Activated B cell treated with CpG ODN at 0.5 μM for 24 hours (primary cell): ENCODE measurements around the gene MTM1. TPM values are rescaled to one million over a fixed set of nuclear protein-coding genes. Genes with fewer than 3 reads are reported as not detected.

Experiments
- ATAC-seq: fragments of 200-7000 bp; cut with Tn5 transposase; one replicate; pipeline ENCODE4 v1.10.0; 2021; ENCODE audit warnings: low read depth, mild to moderate bottlenecking, moderate library complexity
- CTCF ChIA-PET: fragments of 350-600 bp; sonication (Branson Sonifier 250); formaldehyde crosslinking; loops from one replicate; lab custom pipeline; 2021; ENCODE audit warnings: antibody characterized with exemption; lab: Charles Lee
- POLR2A ChIA-PET: fragments of 350-600 bp; sonication (Branson Sonifier 250); formaldehyde crosslinking; loops from one replicate; lab custom pipeline; 2021; ENCODE audit warnings: antibody characterized with exemption; lab: Charles Lee
- DNase-seq: peaks from one replicate; pipeline ENCODE4 v3.0.0; 2022
- H3K27ac Mint-ChIP-seq: one replicate; pipeline ENCODE4 v1.8.0; 2020; ENCODE audit warnings: mixed read lengths
- H3K27me3 Mint-ChIP-seq: one replicate; pipeline ENCODE4 v1.8.0; 2021; ENCODE audit warnings: mixed read lengths
- H3K36me3 Mint-ChIP-seq: one replicate; pipeline ENCODE4 v1.8.0; 2021; ENCODE audit warnings: low read depth, mixed read lengths
- H3K4me1 Mint-ChIP-seq: one replicate; pipeline ENCODE4 v1.8.0; 2021; ENCODE audit warnings: mixed read lengths
- H3K4me3 Mint-ChIP-seq: one replicate; pipeline ENCODE4 v1.8.0; 2020; ENCODE audit warnings: mild to moderate bottlenecking, mixed read lengths
- H3K9me3 Mint-ChIP-seq: one replicate; pipeline ENCODE4 v1.8.0; 2020; ENCODE audit warnings: mixed read lengths
- CTCF ChIP-seq: fragments of 200-600 bp; IDR thresholded peaks from one replicate; pipeline ENCODE4 v1.8.0; 2022; ENCODE audit warnings: antibody characterized with exemption, mild to moderate bottlenecking
- intact Hi-C: fragments of 100-400 bp; cut with micrococcal nuclease; formaldehyde crosslinking; loops from one replicate; pipeline ENCODE4 v1.15.1; 2024
- total RNA-seq: library from RNA; stranded (reverse); gene quantifications from 2 replicates; pipeline ENCODE4 v1.2.3, GENCODE V29; 2022

MTM1 gene
- total RNA-seq, 1 donor from 2014 or later = 24.4 TPM

DNA sequence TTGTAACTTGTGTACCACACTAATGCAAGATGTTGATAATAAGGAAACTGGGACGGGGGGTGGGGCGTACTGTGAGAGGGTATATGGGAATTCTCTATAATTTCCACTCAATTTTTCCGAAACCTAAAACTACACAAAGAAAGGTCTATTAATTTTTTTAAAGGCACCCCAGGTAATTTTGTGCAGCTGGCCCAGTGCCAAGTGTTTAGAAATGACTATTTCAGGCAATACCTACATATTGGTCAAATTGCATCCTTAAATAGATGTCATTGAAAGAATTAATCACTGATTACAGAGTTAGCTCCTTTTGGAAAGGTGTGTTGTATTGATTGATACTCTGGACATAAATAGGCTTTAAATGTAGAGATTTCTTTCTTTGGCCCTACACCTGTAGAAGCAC, 114.7 kb downstream of the MTM1 start:
- DNase-seq = no peak
- intact Hi-C loops = loop anchor here (1.0 to 2.0 kb wide), 2 partner anchors 14 to 33 kb away; no protein-coding TSS in a partner anchor
- Mint-ChIP-seq H3K9me3 (no peaks in the 10 kb centered on the region), H3K4me3 (no peak overlapping the region), H3K4me1 (peaks cover 2% of the 10 kb centered on the region), H3K36me3 (no peaks in the 10 kb centered on the region), H3K27ac (no peak overlapping the region), H3K27me3 (no peaks in the 10 kb centered on the region)
- no peak for TF ChIP-seq CTCF
- ChIA-PET CTCF (interaction anchor here (0.7 to 2.3 kb wide), 10 partner anchors 11 to 139 kb away, joined by 3 to 36 read pairs (median 6); partner anchors contain the start of gene MTMR1), POLR2A (interaction anchor here (1.2 kb wide), 1 partner anchor 10 kb away, joined by 8 read pairs; the partner anchor contains the start of gene MTMR1)
- no peak for ATAC-seq

- no peaks in the 10 kb centered on the region for H3K9me3 Mint-ChIP-seq
- H3K36me3 Mint-ChIP-seq = no peaks in the 10 kb centered on the region
- TF ChIP-seq CTCF = no peak
- ChIA-PET POLR2A (interaction anchor here (1.2 kb wide), 1 partner anchor 9 kb away, joined by 8 read pairs; the partner anchor contains the start of gene MTMR1), CTCF (interaction anchor here (0.7 to 2.3 kb wide), 10 partner anchors 11 to 139 kb away, joined by 3 to 36 read pairs (median 6); partner anchors contain the start of gene MTMR1)
- no peak overlapping the region for H3K4me3 Mint-ChIP-seq
- intact Hi-C loops = loop anchor here (1.0 to 2.0 kb wide), 2 partner anchors 13 to 33 kb away; no protein-coding TSS in a partner anchor
- ATAC-seq (peak; percentile 18), DNase-seq (no peak)
- H3K27me3 Mint-ChIP-seq = no peaks in the 10 kb centered on the region
- H3K27ac Mint-ChIP-seq = no peak overlapping the region
- H3K4me1 Mint-ChIP-seq = peaks cover 7% of the 10 kb centered on the region
Observed at GRCh38 chrX:150683536-150684146, 115.2 kb downstream of the MTM1 start.

GRCh38 chrX:150688911-150689451, 120.6 kb downstream of the MTM1 start:
- ChIA-PET CTCF (no interaction called here), POLR2A (interaction anchor here (1.0 kb wide), 1 partner anchor 27 kb away, joined by 3 read pairs; no protein-coding TSS in a partner anchor)
- Mint-ChIP-seq H3K4me1 (peaks cover 30% of the 10 kb centered on the region), H3K9me3 (no peaks in the 10 kb centered on the region), H3K27me3 (no peaks in the 10 kb centered on the region), H3K27ac (no peak overlapping the region), H3K36me3 (no peaks in the 10 kb centered on the region), H3K4me3 (no peak overlapping the region)
- TF ChIP-seq CTCF = no peak
- intact Hi-C loops = no loop called here
- ATAC-seq (no peak), DNase-seq (no peak)

DNA sequence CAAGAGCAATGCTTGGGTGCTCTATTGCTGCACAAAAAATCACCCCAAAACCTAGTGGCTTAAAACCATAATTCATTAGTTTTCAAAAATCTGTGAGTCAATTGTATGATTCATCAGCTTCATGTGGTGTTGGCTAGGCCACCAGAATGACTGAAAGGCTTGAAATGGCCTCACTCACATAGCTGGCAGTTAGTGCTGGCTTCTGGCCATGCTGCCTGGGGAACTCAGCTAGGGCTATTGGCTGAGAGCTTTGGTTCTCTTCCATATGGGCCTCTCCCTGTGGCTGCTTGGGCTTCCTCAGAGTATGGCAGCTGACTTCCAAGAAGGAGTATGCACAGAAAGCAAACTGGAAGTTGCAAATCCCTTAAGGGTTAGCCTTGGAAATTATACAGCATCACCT, 121.7 kb downstream of the MTM1 start:
- POLR2A ChIA-PET = interaction anchor here (1.0 kb wide), 1 partner anchor 25 kb away, joined by 3 read pairs; no protein-coding TSS in a partner anchor

More for the DNA sequence above, 121.7 kb downstream of the MTM1 start:
- H3K4me3 Mint-ChIP-seq = no peak overlapping the region
- no peaks in the 10 kb centered on the region for H3K9me3 Mint-ChIP-seq
- no peak for DNase-seq
- TF ChIP-seq CTCF = no peak
- no peaks in the 10 kb centered on the region for H3K36me3 Mint-ChIP-seq
- intact Hi-C loops = loop anchor here (5.0 to 10.0 kb wide), 3 partner anchors 207 to 1055 kb away; partner anchors contain the start of genes CD99L2, MAMLD1 and TMEM185A
- H3K4me1 Mint-ChIP-seq = peaks cover 40% of the 10 kb centered on the region
- no peak for ATAC-seq
- H3K27ac Mint-ChIP-seq = peak overlapping the region; percentile 12
- H3K27me3 Mint-ChIP-seq = no peaks in the 10 kb centered on the region
- CTCF ChIA-PET = no interaction called here
